Effector CD4-positive, alpha-beta T cell (primary cell): ENCODE measurements around the gene CDHR3.
"Not testable (repeated sequence)": the region's sequence is repeated elsewhere in the genome, so short reads cannot be mapped to it uniquely, and the experiment has no call there.

Experiments used
- DNase-seq: peaks from one replicate; pipeline ENCODE4 v3.0.0-alpha.2; 2020

Gene CDHR3

DNA sequence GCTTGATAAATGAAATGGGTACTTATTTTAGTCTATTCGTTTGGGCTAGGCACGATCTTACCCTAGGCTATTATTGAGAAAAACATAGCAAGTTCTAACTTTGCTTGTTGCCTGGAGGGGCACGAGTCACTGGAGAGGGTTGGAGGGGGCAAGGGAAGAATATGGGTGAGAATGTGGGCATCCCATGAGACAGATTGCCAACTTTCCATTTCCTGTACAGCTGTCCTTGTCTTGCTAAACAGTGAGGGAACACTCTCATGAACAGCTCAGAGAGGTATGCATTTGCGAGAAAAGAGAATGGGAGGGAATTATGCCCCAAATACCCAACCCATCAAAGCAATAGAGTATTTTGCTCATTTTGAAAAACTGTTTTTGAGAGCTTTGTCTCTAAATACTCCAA lies 9.2 kb downstream of the CDHR3 start:
- DNase-seq: no peak

DNA sequence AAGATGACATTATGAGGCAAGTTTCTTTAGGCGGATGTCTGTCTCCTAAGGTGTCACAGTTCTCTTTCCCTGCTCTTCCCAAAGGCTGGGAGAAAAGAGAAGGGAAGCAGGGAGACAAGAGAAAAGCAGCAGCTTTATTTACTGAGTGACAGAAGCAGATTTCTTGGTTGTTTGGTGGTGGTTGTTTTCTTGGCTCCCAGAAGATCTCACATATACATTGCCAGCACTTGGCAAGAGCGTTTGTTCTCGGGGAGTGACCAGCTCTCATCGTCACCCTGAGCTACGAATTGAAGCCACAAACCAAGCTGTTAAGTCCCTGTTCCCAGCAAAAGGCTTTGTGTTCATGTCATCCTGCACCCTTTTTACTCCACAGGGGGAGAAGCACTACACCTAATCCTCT lies 11.4 kb downstream of the CDHR3 start:
- no peak for DNase-seq

DNA sequence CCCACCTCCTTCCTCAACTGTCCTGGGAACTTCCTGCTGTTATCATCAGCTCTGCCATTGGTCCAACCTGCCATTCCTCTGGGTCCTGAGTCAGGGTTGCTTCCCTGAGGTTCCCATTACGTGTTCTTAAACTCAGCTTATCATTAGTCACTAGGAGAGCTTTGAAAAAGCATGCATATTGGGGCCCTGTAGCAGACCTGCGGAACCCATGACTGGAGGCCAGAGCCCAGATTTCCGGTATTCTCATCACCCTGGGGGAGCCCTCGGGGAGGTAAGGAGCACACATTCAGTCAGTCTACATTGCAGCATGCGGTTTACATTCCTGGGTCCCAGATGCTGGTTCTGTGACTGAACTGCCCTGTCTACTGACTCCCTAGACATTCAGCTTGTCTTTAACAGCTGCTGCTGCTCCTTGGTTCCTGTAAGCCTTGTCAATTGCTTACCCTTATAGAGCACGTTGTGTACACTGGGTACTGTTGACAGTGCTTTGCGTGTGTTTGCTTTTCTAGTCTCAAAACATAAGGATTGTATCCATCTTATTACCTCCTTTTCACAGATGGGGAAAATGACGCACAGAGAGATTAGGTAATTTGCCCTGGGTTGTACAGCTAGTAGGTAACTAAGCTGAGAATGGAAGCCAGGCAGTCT lies 12.8 kb downstream of the CDHR3 start:
- no peak for DNase-seq

DNA sequence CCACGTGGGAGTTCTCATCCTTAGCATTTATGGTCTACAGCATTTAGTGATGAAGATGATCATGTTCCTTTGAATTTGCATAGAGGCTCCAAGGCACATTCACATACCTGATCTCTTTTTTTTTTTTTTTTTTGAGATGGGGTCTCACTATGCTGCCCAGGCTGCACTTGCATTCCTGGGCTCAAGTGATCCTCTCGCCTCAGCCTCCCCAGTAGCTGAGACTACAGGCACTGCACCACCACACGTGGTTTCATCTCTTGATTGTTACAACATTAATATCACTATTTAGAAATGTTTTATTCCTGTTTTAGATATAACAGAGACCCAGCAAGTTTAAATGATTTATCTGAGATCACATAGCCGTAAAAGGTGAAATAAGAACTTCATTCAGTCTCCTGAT lies 13.8 kb downstream of the CDHR3 start:
- no peak for DNase-seq

DNA sequence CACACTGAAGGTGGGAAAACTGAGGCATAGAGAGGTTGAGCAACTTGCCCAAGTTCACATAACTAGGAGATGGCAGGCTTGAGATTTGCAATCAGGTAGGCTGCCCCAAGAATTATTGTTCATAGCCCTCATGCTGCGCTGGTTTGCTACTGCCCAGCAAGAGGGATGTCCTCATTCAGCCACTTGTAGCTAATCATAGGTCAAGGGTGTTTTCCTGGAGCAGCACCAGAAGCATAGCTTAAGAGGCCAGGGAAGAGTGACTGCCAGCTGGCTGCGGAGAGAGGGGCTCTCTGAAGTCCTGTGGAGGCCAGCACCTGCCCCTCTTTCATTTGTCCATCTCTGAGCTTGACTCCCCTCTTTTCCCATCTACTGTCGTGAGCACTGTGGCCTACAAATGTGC lies 15.0 kb downstream of the CDHR3 start:
- DNase-seq: no peak

DNA sequence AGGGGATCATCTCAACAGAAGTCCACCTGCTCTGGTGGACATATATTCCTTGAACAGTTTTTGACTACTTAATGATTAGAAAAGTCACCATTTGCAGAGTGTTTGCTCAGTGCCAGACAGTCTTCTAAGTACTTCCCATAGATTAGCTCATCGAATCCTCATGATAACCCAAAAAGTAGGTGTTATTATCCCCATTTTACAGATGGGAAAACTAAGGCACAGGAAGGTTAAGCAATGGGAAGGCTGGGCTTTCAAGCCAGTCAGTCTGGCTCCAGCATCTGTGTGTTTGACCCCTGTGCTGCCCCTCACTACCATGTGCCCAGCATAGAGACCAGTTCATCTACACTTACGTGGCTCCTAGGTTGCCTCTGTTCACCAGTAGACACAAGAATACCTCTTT lies 15.9 kb downstream of the CDHR3 start:
- DNase-seq: no peak

DNA sequence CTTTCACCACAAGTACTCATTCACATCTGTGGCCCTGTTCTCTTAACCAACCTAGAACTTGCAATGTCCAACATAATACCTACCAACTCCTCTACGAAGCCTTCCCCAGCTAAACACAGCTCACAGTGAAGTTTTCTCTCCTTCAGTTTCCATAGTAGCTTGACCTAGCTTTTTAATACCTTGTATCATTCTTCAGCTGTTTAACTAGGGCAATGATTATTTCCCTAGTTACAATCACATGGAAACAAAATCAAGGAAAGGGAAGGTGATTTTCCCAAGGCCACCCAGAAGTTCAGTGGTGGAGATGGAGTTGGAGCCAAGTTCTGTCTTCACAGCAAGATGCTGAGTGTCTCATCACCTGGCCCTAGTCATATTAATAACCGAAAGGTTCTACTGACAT lies 16.3 kb downstream of the CDHR3 start:
- no peak for DNase-seq

DNA sequence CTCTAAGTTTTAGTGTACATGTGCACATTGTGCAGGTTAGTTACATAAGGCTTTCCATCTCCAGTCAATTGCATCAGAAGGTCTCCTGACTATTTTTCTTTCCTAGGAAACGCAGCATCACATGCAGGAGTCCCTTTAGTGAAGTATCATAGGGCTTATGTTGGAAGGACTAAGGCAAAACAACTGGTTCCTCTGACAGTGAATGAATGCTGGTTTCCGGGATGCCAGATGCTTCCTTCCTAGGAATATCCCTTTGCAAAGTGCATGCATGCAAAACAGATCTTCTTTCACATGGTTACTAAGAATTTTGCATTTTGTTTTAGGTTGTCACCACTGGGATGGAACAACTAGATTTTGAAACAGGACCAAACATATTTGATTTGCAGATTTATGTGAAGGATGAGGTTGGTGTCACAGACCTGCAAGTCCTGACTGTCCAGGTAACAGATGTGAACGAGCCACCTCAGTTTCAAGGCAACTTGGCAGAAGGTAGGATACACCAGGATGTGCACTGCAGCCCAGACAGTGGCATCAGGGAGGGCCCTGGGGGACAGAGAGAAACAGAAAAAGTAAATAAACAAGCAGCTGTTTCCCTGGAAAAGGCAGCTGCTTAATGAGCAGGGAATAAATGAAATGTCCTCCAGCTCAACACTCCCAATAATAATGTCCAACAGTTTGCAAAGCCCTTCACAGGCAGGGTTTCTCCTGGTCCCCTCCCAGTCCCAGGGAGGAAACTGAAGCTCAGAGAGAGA lies 17.8 kb downstream of the CDHR3 start:
- DNase-seq: no peak

DNA sequence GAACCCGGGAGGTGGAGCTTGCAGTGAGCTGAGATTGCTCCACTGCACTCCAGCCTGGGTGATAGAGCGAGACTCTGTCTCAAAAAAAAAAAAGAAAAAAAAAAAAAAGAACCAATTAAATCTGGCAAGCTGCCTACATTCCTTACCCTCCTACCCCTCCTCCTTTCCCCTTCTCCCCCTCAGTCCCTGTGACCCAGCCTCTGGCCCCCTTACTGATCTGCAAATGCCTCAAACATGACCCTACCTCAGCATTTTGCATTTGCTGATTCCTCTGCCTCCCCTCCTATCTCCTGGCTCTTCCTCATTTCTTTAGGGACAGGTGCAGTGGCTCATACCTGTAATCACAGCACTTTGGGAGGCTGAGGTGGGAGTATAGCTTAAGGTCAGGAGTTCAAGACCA lies 19.3 kb downstream of the CDHR3 start:
- no peak for DNase-seq

DNA sequence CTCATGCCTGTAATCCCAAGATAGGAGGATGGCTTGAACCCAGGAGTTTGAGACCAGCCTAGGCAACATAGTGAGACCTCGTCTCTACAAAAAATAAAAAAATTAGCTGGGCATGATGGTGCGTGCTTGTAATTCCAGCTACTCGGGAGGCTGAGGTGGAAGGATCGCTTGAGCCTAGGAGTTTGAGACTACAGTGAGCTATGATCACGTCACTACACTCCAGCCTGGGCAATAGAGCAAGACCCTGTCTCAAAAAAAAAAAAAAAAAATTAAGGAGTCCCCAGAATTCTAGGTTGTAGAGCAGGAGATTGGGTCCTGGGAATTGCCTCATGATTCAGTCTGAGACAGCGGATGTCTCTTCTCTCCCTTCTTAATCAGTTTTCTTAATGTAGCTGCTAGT lies 21.7 kb downstream of the CDHR3 start:
- DNase-seq: not testable (repeated sequence)

DNA sequence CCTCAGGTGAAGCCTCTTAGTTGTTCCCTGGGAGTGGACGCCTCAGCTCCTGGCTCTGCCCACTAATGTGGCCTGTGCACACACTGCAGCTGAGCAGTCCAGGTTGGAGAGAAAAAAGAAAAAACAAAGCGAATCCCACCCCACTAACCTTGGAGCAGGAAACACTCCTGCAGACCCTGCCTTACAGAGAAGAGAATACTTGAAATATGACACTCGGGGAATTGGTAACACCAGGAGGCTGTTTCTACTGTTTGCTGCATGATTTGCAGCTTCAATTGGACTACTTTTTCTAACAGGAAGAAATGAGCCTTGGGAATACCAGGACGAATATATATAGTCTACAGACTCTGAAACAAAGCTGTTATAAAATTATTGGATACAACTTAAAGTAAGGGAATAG lies 22.2 kb downstream of the CDHR3 start:
- DNase-seq: no peak

DNA sequence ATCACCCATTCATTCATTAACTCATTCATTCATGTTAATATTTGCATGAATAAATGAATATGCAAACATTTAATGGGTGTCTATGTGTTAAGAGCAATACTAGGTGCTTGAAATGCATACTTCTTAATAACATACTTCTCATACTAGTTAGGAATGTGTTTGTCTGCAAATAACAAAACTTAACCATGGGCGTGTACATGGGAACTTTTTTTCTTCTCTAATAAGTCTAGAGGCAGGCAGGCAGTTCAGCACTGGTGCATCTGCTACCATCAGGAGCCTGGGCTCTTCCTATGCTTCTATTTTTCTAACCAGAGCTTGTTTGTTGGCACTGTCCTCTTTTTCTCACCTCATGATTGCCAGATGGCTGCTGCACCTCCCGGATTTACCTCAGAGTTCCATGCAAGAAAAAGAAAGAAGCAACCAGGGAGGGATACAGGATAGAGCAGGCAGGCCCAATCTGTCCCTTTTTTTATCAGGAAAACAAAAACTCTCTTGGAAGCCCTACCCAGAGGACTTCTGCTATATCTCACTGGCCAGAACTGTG lies 22.7 kb downstream of the CDHR3 start:
- DNase-seq: no peak

DNA sequence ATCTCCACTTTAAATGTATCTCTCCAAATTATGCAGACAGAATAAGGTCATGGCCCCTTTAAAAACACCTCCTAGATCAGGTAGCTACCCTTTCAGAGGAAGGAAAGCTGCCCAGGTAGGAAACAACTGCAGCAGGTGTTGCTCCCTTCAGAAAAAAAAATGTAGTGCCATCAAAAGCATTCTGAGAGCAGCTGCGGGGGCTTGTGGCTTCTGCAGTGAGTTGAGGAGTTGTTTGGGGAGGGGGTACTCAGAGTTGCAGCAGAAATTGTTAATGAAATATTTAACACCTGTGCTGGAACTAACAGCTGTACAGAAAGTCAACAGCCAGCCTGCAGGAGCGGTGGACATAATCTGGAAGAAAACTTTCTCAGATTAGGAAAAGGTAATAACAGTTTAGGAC lies 24.0 kb downstream of the CDHR3 start:
- no peak for DNase-seq

DNA sequence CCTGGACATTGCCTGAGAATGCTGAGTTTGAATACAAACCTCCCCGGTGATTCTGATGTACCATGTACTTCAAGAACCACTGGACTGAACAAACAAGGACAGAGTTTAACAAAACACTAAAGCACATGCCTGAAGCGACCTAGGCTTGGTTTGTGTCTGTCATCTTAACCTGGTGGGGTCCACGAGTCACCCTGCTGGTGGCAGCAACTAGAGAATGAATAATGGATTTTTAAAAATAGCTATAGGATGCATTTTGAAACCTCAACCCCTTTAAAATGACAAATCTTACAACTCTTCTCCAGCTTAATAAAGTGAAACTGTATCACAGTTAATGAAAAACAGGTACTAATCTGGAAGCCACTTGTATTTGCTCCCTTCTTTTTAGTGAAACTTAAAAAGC lies 25.2 kb downstream of the CDHR3 start:
- no peak for DNase-seq

DNA sequence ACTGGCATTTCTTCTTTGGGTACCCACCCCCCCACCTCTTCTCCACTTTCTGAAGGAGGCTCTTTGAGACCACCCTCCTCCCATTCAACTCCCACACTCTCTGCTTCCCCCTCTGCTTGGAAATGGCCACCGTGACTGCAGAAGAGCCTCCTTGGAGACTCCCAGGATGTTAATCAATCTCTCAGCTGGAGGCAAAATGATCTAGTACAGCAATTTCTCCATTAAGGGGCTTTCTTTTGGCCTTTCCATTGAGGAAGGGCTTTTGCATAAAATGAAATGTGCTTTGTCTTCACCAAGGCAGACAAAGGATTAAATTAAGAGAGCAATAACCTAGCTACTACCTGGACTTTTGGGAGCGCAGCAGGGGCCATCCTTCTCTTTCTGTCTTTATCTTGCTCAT lies 26.1 kb downstream of the CDHR3 start:
- no peak for DNase-seq

DNA sequence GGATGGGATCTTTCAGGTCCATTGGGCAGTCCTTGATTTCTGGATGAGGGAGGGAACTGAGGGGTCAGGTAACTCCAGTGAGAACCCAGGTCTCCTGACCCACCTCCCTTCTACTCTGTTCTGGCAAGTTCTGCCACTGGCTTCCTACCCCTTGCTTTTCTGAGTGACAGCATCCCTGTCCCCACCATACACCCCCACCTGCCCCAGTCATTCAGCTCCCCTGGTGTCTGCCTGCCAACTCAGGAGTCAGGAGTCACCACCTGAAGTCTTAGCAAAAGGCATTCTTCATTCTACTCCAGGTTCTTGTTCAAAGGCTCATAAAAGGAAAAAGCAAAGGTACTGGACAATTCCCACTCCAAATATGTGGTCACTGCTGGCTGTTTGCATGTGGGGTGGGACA lies 26.6 kb downstream of the CDHR3 start:
- DNase-seq: no peak

DNA sequence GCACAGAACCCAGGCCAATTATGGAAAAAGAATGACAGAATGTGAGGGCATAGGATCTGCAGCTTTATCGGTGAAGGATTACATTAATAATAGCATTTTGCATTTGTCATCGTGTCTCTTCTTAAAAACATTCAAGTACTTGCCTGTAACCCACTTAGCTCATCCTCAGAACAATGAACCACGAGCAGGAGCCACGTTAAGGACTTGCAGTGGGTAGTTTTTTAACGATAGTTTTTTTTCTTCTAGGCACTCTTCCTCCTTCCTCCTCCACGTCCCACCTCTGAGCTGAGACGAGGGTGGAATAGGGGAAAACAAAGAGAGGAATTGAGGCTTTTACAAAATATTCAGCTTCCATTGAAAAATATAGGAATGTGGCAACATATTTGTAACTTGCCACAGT lies 27.1 kb downstream of the CDHR3 start:
- no peak for DNase-seq

DNA sequence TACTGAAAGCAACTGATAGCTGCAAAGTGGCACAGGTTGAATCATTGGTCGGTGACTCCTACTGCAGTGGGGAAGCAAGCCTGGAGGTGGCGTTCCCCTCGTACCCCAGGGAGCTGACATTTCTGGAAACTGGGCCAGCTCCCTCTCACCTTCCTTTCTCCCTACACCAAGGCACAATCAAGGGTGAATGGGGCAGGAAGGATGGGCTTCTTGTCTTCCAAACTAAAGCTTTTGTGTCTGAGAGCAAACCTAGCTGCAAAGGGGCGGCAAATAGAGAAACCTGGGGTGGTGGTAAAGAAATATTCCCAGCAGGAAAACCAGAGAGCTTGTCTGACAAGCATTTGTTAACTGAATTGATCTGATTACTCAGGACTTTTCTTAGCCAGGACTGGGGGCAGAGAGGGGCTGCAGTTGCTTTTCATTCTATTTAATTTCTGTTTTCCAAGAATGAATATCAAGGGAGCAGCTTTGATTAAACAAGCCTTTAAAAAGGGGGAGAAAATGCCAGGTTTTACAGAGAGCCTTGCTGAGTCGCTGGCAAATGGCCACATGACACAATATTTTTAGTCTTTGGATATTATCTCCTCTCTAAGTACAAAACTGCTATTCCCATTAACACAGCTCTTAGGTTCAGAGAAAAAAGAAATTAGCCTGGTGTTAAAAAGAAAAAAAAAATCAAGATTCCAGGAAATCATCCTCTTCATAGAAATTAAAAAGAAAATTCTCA lies 27.8 kb downstream of the CDHR3 start:
- no peak for DNase-seq

DNA sequence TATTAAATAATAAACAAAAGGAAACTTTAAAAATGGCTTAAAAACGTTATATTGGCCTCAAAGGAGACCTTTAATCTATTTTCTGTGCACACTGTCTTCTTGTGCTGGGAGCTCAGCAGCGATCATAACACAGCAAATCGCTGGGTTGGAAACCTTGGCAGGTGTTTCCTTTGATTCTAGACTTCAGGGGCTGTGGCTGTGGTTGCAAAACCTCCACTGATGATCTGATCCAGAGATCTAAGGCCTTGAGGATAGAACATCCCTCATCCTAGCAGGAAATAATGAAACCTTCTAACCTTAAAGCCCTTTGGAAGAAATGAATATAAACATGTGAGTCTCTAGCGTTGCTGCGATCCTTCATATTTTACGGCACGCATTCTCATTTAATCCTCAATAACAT lies 29.8 kb downstream of the CDHR3 start:
- DNase-seq: no peak

DNA sequence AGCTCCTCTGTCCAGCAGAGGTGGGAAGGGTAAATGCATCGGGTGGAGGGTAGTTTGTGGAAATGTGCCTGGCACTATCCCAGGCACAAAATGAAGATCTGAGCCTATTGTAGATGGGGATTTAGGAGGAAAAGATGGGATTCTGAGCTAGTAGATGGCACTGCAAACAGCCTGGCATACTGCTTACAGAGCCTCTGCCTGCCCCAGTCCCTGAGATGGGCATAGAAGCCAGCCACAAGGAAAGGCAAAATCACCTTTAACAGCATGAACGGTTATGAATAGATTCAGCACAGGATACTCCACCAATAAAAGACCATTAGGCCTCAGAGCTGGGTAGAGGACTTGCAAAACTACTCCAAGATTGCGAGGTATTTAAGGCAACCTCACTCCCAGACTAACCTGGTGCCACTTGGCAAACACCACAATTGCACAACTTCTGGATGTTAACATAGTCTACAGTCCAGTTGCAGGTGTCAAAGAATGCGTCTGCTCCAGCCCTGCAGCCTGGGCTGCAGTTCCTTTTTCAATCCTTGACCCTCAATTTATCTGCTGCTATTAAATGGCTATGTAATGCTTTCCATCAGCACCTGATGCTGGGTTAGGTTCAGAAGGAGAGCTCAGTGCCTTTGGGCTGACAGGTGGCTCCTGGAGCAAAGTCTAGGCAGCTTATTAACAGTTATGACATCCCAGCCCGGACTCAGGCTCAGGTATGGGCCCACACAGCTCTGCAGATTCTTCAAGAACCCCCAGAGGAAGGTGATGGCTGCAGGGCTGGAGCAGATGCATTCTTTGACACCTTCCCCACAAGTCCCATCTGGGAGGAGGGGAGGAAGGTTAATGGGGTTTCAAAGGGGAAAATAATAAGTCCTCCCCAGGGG lies 34.0 kb downstream of the CDHR3 start:
- DNase-seq: no peak

DNA sequence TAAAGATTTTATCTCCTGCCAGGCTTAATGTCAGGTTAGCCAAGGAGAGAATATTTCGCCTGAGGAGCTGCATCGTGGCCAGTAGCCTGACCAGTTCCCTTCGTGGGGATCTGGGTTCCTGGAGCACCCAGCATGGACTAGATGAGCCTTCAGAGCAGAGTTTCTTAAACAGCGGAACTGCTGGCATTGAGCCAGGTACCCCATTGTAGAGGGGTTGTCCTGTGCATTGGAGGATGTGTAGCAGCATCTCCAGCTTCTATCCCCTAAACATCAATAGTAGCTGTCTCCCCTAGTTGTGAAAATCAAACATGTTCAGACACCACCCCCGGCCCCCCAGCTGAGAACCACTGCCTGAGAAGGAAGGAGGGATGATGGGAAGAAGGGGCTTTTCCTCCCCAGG lies 36.2 kb downstream of the CDHR3 start:
- DNase-seq: no peak

DNA sequence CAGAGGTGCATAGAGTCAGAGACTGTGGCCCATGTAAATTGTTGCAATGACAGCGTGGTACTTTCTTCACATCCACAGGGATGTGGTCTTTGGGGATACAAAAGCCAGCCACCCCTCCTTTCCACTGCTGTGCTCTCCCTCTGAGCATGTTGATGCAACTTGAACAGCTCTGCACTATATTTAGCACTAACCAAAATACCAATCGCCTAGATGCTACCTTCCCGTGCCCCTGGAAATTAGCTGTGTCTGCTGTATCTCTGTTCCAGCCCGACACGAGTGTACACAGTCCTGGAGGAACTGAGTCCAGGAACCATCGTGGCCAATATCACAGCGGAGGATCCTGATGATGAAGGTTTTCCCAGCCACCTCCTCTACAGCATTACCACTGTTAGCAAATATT lies 38.1 kb downstream of the CDHR3 start:
- no peak for DNase-seq

DNA sequence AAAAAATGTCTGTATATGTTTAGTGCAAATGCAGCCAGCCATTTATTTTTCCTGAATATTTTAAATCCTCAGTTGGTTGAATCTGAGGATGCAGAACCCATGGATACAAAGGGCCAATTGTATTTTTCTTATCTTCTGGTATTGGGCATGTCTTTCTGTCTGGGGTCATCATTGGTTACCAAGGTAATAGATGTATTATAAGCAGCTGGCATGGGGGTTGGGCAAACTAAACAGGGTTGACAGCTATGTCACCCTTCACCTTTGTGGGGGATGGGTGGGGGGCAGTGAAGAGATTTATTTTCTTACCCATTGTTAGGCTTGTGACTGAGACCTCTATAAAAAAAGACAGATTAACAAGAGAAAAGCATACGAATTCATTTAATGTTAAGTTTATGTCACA lies 38.8 kb downstream of the CDHR3 start:
- DNase-seq: no peak
